Aorta (tissue), 5 donors: ENCODE measurements around the gene RNF167. TPM values are rescaled to one million over a fixed set of nuclear protein-coding genes. Genes with fewer than 3 reads are reported as not detected.

Source experiments
- ATAC-seq: fragments of 200-7000 bp; cut with Tn5 transposase; one replicate; pipeline ENCODE4 v1.9.1; 2022; ENCODE audit warnings: moderate library complexity; ENCODE audit not compliant: low FRiP score
- DNase-seq, 2 donors: peaks; one replicate each; pipeline ENCODE4 v3.0.0-alpha.2; 2020
- H3K27ac ChIP-seq, 2 donors: one replicate each; pipeline ENCODE4 v1.5.1; 2013; ENCODE audit warnings: low read length in 2 of 2, mild to moderate bottlenecking in 2 of 2, moderate library complexity in 2 of 2, control low read depth in 1 of 2, inconsistent platforms in 1 of 2, low read depth in 1 of 2
- H3K27me3 ChIP-seq, 2 donors: one replicate each; pipeline ENCODE4 v1.6.1; 2013; ENCODE audit warnings: control low read depth in 1 of 2, low read length in 1 of 2, mild to moderate bottlenecking in 1 of 2, moderate library complexity in 1 of 2; ENCODE audit not compliant: insufficient read depth in 2 of 2, control insufficient read depth in 1 of 2
- H3K36me3 ChIP-seq, 2 donors: one replicate each; pipeline ENCODE4 v1.6.1; 2013; ENCODE audit warnings: control low read depth in 1 of 2, low read length in 1 of 2, mild to moderate bottlenecking in 1 of 2; ENCODE audit not compliant: insufficient read depth in 2 of 2, control insufficient read depth in 1 of 2
- H3K4me1 ChIP-seq, 2 donors: one replicate each; pipeline ENCODE4 v1.6.1; 2013; ENCODE audit warnings: low read length in 2 of 2, control low read depth in 1 of 2, mild to moderate bottlenecking in 1 of 2, moderate library complexity in 1 of 2; ENCODE audit not compliant: insufficient read depth in 2 of 2, control insufficient read depth in 1 of 2
- H3K4me3 ChIP-seq, 2 donors: one replicate each; pipeline ENCODE4 v1.5.1; 2013; ENCODE audit warnings: low read length in 2 of 2, control low read depth in 1 of 2, mild to moderate bottlenecking in 1 of 2
- H3K9me3 ChIP-seq: one replicate; pipeline ENCODE4 v1.6.1; 2013; ENCODE audit warnings: mild to moderate bottlenecking, low read length; ENCODE audit not compliant: control insufficient read depth
- WGBS, 2 donors: extraction: QIAGEN DNeasy Blood & Tissue Kit; methylation state at CpG; one replicate each; pipeline ENCODE4 v1.1.7; 2013; 5-methylcytosine and 5-hydroxymethylcytosine counted together
- intact Hi-C, 2 donors: fragments of 100-400 bp; cut with DNase I; formaldehyde crosslinking; loops; one replicate each; pipeline versions ENCODE4 v1.14.2 to v1.15.0; 2022
- polyA plus RNA-seq, 2 donors: library from polyadenylated mRNA; stranded (reverse); fragments of 200-250 nt; gene quantifications; one replicate each; pipeline ENCODE4 v1.2.3, GENCODE V29; 2013
- total RNA-seq, 2 donors: library from RNA; stranded (reverse); fragmentation: NEBNext Ultra II Directional; extraction: Animal tissue kit (Norgen Biotek cat#: 25700); gene quantifications; one replicate each; pipeline ENCODE4 v1.2.1, GENCODE V29; 2021
- donor health status: healthy with polysubstance abuse.
- donor health status: Bipolar disorder and iron deficiency.
- donor health status: DM: no; HTN: no; CAD: no.
- donor health status: DM: no; HTN: no; CAD: no.
- donor health status: DM: yes; HTN: yes; CAD: no.

Gene RNF167
- total and polyA plus RNA-seq, 4 donors = 39.3 to 89.3 (median 48.7) TPM

GRCh38 chr17:4896332-4897197 is 43.5 kb upstream of the RNF167 start:
- no peak for DNase-seq
- intact Hi-C loops = loop anchor here in 1 of 2 donors (5.0 kb wide), 1 partner anchor 159 kb away; the partner anchor contains the start of genes CXCL16 and ZMYND15
- ATAC-seq = no peak
- H3K4me3 ChIP-seq = no peak overlapping the region
- H3K9me3 ChIP-seq = no peaks in the 10 kb centered on the region
- WGBS, 2 donors = 89 to 91% methylated on average over 27 of the region's 27 CpGs
- no peak overlapping the region for H3K27ac ChIP-seq
- no peaks in the 10 kb centered on the region for H3K4me1 ChIP-seq
- no peaks in the 10 kb centered on the region for H3K27me3 ChIP-seq
- H3K36me3 ChIP-seq = peaks cover 0 to 7% of the 10 kb centered on the region in 2 donors

- no peaks in the 10 kb centered on the region for H3K9me3 ChIP-seq
- no peaks in the 10 kb centered on the region for H3K4me1 ChIP-seq
- H3K27ac ChIP-seq = no peak overlapping the region
- H3K4me3 ChIP-seq = no peak overlapping the region
- WGBS, 2 donors = 76 to 77% methylated on average over 10 of the region's 10 CpGs
- ATAC-seq = no peak
- H3K36me3 ChIP-seq = peaks cover 0 to 7% of the 10 kb centered on the region in 2 donors
- no peaks in the 10 kb centered on the region for H3K27me3 ChIP-seq
- DNase-seq = no peak
- intact Hi-C loops = loop anchor here in 1 of 2 donors (5.0 kb wide), 1 partner anchor 160 kb away; the partner anchor contains the start of genes CXCL16 and ZMYND15
Measured at GRCh38 chr17:4897198-4897687, 42.8 kb upstream of the RNF167 start.

- ATAC-seq (no peak), DNase-seq (no peak)
- H3K4me3 ChIP-seq = no peak overlapping the region
- H3K9me3 ChIP-seq = no peaks in the 10 kb centered on the region
- peaks cover 0 to 7% of the 10 kb centered on the region in 2 donors for H3K36me3 ChIP-seq
- WGBS, 2 donors = 90 to 94% methylated on average over 5 of the region's 5 CpGs
- H3K27ac ChIP-seq = no peak overlapping the region
- intact Hi-C loops = loop anchor here in 1 of 2 donors (5.0 kb wide), 1 partner anchor 160 kb away; the partner anchor contains the start of genes CXCL16 and ZMYND15
- no peaks in the 10 kb centered on the region for H3K4me1 ChIP-seq
- H3K27me3 ChIP-seq = no peaks in the 10 kb centered on the region
Measured at GRCh38 chr17:4897785-4898184, 42.3 kb upstream of the RNF167 start.

GRCh38 chr17:4898351-4898750 is 41.7 kb upstream of the RNF167 start:
- intact Hi-C loops = loop anchor here in 1 of 2 donors (5.0 kb wide), 1 partner anchor 161 kb away; the partner anchor contains the start of genes CXCL16 and ZMYND15
- Histone ChIP-seq H3K27ac (no peak overlapping the region), H3K4me1 (no peaks in the 10 kb centered on the region), H3K9me3 (no peaks in the 10 kb centered on the region), H3K4me3 (no peak overlapping the region), H3K36me3 (peaks cover 0 to 7% of the 10 kb centered on the region in 2 donors), H3K27me3 (no peaks in the 10 kb centered on the region)
- WGBS, 2 donors = 92 to 96% methylated on average over 8 of the region's 8 CpGs
- ATAC-seq = no peak
- DNase-seq = no peak

- no peak overlapping the region for H3K27ac ChIP-seq
- intact Hi-C loops = loop anchor here in 1 of 2 donors (5.0 kb wide), 1 partner anchor 162 kb away; the partner anchor contains the start of genes CXCL16 and ZMYND15
- peak overlapping the region in 1 of 2 donors; percentile 2 for H3K4me3 ChIP-seq
- H3K36me3 ChIP-seq = peaks cover 0 to 6% of the 10 kb centered on the region in 2 donors
- no peak for DNase-seq
- no peak for ATAC-seq
- H3K27me3 ChIP-seq = no peaks in the 10 kb centered on the region
- no peaks in the 10 kb centered on the region for H3K4me1 ChIP-seq
- no peaks in the 10 kb centered on the region for H3K9me3 ChIP-seq
- WGBS, 2 donors = 18 to 31% methylated on average over 32 to 34 of the region's 34 CpGs
Measured at GRCh38 chr17:4898927-4899326, 41.1 kb upstream of the RNF167 start.

GRCh38 chr17:4899341-4900230 is 40.5 kb upstream of the RNF167 start, which contains the start of gene C17orf107:
Gene C17orf107, plus strand, starts transcription at chr17:4899536. Its CDS starts 227 bp downstream, at chr17:4899763.
- Histone ChIP-seq H3K27me3 (no peaks in the 10 kb centered on the region), H3K36me3 (peaks cover 0 to 6% of the 10 kb centered on the region in 2 donors), H3K27ac (no peak within 1 kb of the TSS), H3K4me3 (peak within 1 kb of the TSS in 1 of 2 donors; percentile 2), H3K9me3 (no peaks in the 10 kb centered on the region), H3K4me1 (no peaks in the 10 kb centered on the region)
- DNase-seq = peak; percentile 90 to 96
- ATAC-seq = peak; percentile 75
- WGBS, 2 donors = 12 to 15% methylated on average over 59 to 60 of the region's 60 CpGs
- intact Hi-C loops = loop anchor here (5.0 to 10.0 kb wide), 3 partner anchors 85 to 187 kb away; partner anchors contain the start of genes CAMTA2 (in 2 of the 2), ARRB2 (in 1 of the 2), CXCL16 (in 1 of the 2) and ZMYND15 (in 1 of the 2)

- DNase-seq (no peak), ATAC-seq (peak; percentile 62)
- Histone ChIP-seq H3K27me3 (no peaks in the 10 kb centered on the region), H3K27ac (no peak overlapping the region), H3K36me3 (peaks cover 0 to 6% of the 10 kb centered on the region in 2 donors), H3K4me1 (no peaks in the 10 kb centered on the region), H3K4me3 (no peak overlapping the region), H3K9me3 (no peaks in the 10 kb centered on the region)
- 38 to 42% methylated on average over 64 to 65 of the region's 65 CpGs for WGBS, 2 donors
- intact Hi-C loops = loop anchor here (5.0 to 10.0 kb wide), 2 partner anchors 84 to 188 kb away; partner anchors contain the start of genes CAMTA2 (in 2 of the 2) and ARRB2 (in 1 of the 2)
Measured at GRCh38 chr17:4900231-4901107, 39.6 kb upstream of the RNF167 start.
